ENCODE measurements around the gene RTTN. TPM values are rescaled to one million over a fixed set of nuclear protein-coding genes. Genes with fewer than 3 reads are reported as not detected.

RTTN gene
- total and polyA plus RNA-seq, 2 experiments from 2014 or later, result 7.2 to 31.0 TPM

DNA sequence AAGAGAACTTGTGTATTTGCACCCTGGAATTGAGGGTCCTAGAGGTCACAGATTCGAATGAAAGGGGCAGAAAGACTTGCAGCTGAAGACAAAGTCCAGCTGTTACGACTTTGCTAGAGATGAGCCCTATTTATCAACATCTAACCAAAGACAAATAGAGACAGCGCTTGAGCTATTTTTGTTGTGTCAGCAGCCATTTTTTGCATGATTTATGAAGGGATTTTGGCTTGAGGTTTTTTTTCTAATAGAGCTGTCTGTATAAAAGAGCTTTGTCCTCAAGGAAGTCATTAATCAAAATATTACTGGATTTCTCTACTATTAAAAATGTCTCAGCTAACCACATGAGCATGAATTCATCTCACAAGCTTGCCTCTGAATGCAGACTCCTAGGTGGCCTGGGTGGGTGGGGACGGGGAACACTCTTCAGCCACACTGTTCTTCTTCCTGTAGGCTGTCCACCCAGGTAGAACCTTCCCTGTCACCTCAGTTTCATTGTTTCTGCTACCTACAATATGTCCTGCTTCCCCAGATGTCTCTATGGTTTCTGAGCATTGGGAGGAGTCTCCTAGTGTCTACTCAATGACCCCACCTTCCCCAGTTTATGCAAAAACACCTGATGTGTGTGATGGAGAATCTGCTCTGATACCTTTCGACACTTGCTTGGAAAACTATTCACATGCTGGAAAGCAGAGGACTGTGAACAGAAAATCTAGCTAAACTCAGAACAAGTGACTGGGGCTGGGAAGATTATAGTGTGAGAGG, 250.6 kb downstream of the RTTN start:
- no peaks in the 10 kb centered on the region for H3K36me3 ChIP-seq (ENCODE audit: insufficient read depth)
- H3K27ac ChIP-seq (ENCODE audit: low read depth), result no peak overlapping the region
- no peaks in the 10 kb centered on the region for H3K4me1 ChIP-seq (ENCODE audit: insufficient read depth)

More for the DNA sequence above, 250.6 kb downstream of the RTTN start:
- TF ChIP-seq CREB1 (CRISPR knock-in tag; IDR thresholded peaks at IDR 0.05; ENCODE audit: low read depth) (no peak), ZNF114 (CRISPR knock-in tag; IDR thresholded peaks at IDR 0.05) (no peak), EZH2 (IDR thresholded peaks at IDR 0.05; ENCODE audit: low read depth, unreplicated experiment) (no peak), NANOG (IDR thresholded peaks at IDR 0.05; ENCODE audit: borderline replicate concordance) (no peak), ZNF331 (CRISPR knock-in tag; IDR thresholded peaks at IDR 0.05; ENCODE audit: low read depth) (no peak), POLR2AphosphoS5 (IDR thresholded peaks at IDR 0.05; ENCODE audit: low read depth) (no peak), JUNB (IDR thresholded peaks at IDR 0.05; ENCODE audit: unreplicated experiment) (no peak), EZH2phosphoT487 (IDR thresholded peaks at IDR 0.05; ENCODE audit: unreplicated experiment) (no peak), CTCF (conservative IDR thresholded peaks at IDR 0.05; ENCODE audit: low read depth in 2 of 2) (no peak), ETS1 (IDR thresholded peaks at IDR 0.05) (no peak), STAT1 (IDR thresholded peaks at IDR 0.05; ENCODE audit: unreplicated experiment) (no peak)
- TF ChIP-seq, protein P1, sequence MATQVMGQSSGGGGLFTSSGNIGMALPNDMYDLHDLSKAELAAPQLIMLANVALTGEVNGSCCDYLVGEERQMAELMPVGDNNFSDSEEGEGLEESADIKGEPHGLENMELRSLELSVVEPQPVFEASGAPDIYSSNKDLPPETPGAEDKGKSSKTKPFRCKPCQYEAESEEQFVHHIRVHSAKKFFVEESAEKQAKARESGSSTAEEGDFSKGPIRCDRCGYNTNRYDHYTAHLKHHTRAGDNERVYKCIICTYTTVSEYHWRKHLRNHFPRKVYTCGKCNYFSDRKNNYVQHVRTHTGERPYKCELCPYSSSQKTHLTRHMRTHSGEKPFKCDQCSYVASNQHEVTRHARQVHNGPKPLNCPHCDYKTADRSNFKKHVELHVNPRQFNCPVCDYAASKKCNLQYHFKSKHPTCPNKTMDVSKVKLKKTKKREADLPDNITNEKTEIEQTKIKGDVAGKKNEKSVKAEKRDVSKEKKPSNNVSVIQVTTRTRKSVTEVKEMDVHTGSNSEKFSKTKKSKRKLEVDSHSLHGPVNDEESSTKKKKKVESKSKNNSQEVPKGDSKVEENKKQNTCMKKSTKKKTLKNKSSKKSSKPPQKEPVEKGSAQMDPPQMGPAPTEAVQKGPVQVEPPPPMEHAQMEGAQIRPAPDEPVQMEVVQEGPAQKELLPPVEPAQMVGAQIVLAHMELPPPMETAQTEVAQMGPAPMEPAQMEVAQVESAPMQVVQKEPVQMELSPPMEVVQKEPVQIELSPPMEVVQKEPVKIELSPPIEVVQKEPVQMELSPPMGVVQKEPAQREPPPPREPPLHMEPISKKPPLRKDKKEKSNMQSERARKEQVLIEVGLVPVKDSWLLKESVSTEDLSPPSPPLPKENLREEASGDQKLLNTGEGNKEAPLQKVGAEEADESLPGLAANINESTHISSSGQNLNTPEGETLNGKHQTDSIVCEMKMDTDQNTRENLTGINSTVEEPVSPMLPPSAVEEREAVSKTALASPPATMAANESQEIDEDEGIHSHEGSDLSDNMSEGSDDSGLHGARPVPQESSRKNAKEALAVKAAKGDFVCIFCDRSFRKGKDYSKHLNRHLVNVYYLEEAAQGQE (IDR thresholded peaks at IDR 0.05; ENCODE audit: unreplicated experiment), result no peak
- TF ChIP-seq, protein P2, sequence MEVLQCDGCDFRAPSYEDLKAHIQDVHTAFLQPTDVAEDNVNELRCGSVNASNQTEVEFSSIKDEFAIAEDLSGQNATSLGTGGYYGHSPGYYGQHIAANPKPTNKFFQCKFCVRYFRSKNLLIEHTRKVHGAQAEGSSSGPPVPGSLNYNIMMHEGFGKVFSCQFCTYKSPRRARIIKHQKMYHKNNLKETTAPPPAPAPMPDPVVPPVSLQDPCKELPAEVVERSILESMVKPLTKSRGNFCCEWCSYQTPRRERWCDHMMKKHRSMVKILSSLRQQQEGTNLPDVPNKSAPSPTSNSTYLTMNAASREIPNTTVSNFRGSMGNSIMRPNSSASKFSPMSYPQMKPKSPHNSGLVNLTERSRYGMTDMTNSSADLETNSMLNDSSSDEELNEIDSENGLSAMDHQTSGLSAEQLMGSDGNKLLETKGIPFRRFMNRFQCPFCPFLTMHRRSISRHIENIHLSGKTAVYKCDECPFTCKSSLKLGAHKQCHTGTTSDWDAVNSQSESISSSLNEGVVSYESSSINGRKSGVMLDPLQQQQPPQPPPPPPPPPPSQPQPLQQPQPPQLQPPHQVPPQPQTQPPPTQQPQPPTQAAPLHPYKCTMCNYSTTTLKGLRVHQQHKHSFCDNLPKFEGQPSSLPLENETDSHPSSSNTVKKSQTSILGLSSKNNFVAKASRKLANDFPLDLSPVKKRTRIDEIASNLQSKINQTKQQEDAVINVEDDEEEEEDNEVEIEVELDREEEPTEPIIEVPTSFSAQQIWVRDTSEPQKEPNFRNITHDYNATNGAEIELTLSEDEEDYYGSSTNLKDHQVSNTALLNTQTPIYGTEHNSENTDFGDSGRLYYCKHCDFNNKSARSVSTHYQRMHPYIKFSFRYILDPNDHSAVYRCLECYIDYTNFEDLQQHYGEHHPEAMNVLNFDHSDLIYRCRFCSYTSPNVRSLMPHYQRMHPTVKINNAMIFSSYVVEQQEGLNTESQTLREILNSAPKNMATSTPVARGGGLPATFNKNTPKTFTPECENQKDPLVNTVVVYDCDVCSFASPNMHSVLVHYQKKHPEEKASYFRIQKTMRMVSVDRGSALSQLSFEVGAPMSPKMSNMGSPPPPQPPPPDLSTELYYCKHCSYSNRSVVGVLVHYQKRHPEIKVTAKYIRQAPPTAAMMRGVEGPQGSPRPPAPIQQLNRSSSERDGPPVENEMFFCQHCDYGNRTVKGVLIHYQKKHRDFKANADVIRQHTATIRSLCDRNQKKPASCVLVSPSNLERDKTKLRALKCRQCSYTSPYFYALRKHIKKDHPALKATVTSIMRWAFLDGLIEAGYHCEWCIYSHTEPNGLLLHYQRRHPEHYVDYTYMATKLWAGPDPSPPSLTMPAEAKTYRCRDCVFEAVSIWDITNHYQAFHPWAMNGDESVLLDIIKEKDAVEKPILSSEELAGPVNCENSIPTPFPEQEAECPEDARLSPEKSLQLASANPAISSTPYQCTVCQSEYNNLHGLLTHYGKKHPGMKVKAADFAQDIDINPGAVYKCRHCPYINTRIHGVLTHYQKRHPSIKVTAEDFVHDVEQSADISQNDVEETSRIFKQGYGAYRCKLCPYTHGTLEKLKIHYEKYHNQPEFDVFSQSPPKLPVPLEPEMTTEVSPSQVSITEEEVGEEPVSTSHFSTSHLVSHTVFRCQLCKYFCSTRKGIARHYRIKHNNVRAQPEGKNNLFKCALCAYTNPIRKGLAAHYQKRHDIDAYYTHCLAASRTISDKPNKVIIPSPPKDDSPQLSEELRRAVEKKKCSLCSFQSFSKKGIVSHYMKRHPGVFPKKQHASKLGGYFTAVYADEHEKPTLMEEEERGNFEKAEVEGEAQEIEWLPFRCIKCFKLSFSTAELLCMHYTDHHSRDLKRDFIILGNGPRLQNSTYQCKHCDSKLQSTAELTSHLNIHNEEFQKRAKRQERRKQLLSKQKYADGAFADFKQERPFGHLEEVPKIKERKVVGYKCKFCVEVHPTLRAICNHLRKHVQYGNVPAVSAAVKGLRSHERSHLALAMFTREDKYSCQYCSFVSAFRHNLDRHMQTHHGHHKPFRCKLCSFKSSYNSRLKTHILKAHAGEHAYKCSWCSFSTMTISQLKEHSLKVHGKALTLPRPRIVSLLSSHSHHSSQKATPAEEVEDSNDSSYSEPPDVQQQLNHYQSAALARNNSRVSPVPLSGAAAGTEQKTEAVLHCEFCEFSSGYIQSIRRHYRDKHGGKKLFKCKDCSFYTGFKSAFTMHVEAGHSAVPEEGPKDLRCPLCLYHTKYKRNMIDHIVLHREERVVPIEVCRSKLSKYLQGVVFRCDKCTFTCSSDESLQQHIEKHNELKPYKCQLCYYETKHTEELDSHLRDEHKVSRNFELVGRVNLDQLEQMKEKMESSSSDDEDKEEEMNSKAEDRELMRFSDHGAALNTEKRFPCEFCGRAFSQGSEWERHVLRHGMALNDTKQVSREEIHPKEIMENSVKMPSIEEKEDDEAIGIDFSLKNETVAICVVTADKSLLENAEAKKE (CRISPR knock-in tag; IDR thresholded peaks at IDR 0.05), result no peak
- Histone ChIP-seq H2AFZ (no peak overlapping the region), H3K79me2 (replicated peaks; ENCODE audit: insufficient read depth) (no peaks in the 10 kb centered on the region), H3F3A (replicated peaks; ENCODE audit: low read depth) (no peaks in the 10 kb centered on the region), H3K9me2 (ENCODE audit: insufficient read depth) (peaks cover 5% of the 10 kb centered on the region; the same call in 1 of the 2 replicates), H4K20me1 (replicated peaks; ENCODE audit: insufficient read depth) (no peaks in the 10 kb centered on the region), H3K27me3 (ENCODE audit: insufficient read depth) (no peaks in the 10 kb centered on the region), H3K4me3 (no peak overlapping the region), H3K4me2 (no peak overlapping the region)
- Mint-ChIP-seq H3K4me1 (no peaks in the 10 kb centered on the region), H3K36me3 (ENCODE audit: low read depth) (no peaks in the 10 kb centered on the region), H3K27ac (no peak overlapping the region), H3K4me3 (no peak overlapping the region), H3K9me3 (no peaks in the 10 kb centered on the region; the same call in 2 of the 3 replicates), H3K27me3 (ENCODE audit: insufficient read depth, low read depth, poor library complexity) (peaks cover 4% of the 10 kb centered on the region)
- ATAC-seq, result no peak
- DNase-seq (ENCODE audit: low spot score), result no peak

Data from GM23338 (cell line).